Endodermal cell (in vitro differentiated cells): Measurements from ENCODE around the gene MIPEP. TPM values are rescaled to one million over a fixed set of nuclear protein-coding genes. Genes with fewer than 3 reads are reported as not detected.

Experiments
- DNase-seq: peaks from one replicate; pipeline ENCODE4 v3.0.0-alpha.2; 2017
- H3K27ac ChIP-seq: 2 replicates; pipeline ENCODE4 v1.5.1; 2013; ENCODE audit warnings: mild to moderate bottlenecking, low read depth, low read length, moderate library complexity
- H3K27me3 ChIP-seq: 2 replicates; pipeline ENCODE4 v1.6.1; 2013; ENCODE audit warnings: mild to moderate bottlenecking, low read length, moderate library complexity; ENCODE audit not compliant: insufficient read depth, control insufficient read depth, poor library complexity, severe bottlenecking
- H3K36me3 ChIP-seq: 2 replicates; pipeline ENCODE4 v1.7.0; 2013; ENCODE audit warnings: mild to moderate bottlenecking, low read length, moderate library complexity; ENCODE audit not compliant: control insufficient read depth, insufficient read depth
- H3K4me1 ChIP-seq: one replicate; pipeline ENCODE4 v1.7.0; 2013; ENCODE audit warnings: low read length; ENCODE audit not compliant: control insufficient read depth, insufficient read depth
- H3K4me3 ChIP-seq: 2 replicates; pipeline ENCODE4 v1.5.1; 2013; ENCODE audit warnings: mild to moderate bottlenecking, low read length, moderate library complexity
- H3K9ac ChIP-seq: 2 replicates; pipeline ENCODE4 v1.6.1; 2013; ENCODE audit warnings: mild to moderate bottlenecking, low read length, moderate library complexity; ENCODE audit not compliant: poor library complexity, severe bottlenecking; ENCODE audit errors: extremely low read depth
- H3K9me3 ChIP-seq: 2 replicates; pipeline ENCODE4 v1.6.1; 2013; ENCODE audit warnings: mild to moderate bottlenecking, low read length, moderate library complexity; ENCODE audit not compliant: control insufficient read depth
- H3K27ac Mint-ChIP-seq: 2 replicates; pipeline ENCODE4 v1.8.0; 2020; ENCODE audit warnings: mixed read lengths
- H3K27me3 Mint-ChIP-seq: 2 replicates; pipeline ENCODE4 v1.8.0; 2021; ENCODE audit warnings: mild to moderate bottlenecking, mixed read lengths; ENCODE audit not compliant: insufficient read depth
- H3K36me3 Mint-ChIP-seq: 2 replicates; pipeline ENCODE4 v1.8.0; 2020; ENCODE audit warnings: low read depth, mixed read lengths
- H3K4me1 Mint-ChIP-seq: 2 replicates; pipeline ENCODE4 v1.8.0; 2020; ENCODE audit warnings: mixed read lengths
- H3K4me3 Mint-ChIP-seq: 2 replicates; pipeline ENCODE4 v1.8.0; 2020; ENCODE audit warnings: mild to moderate bottlenecking, moderate library complexity, mixed read lengths
- H3K9me3 Mint-ChIP-seq: 2 replicates; pipeline ENCODE4 v1.8.0; 2020; ENCODE audit warnings: mild to moderate bottlenecking, mixed read lengths
- CTCF ChIP-seq: fragments of 200-600 bp; sonication (generic); conservative IDR thresholded peaks from 2 replicates; pipeline ENCODE4 v1.5.0; 2021; ENCODE audit warnings: antibody characterized with exemption, mild to moderate bottlenecking
- WGBS, 2 experiments: methylation state at CpG; one replicate each; pipeline versions ENCODE4 v1.1.5 to v1.1.7; 2013; ENCODE audit warnings: missing lambda C conversion rate in 2 of 2, mixed read lengths in 1 of 2; ENCODE audit not compliant: insufficient coverage in 1 of 2, insufficient read length in 1 of 2; 5-methylcytosine and 5-hydroxymethylcytosine counted together
- total RNA-seq, 2 donors: library from RNA; stranded (reverse); fragmentation: NEBNext Ultra II Directional in 1 of 2; extraction: Animal tissue kit (Norgen Biotek cat#: 25700) in 1 of 2; gene quantifications; 2 replicates in 1 of 2; 3 replicates in 1 of 2; pipeline ENCODE4 v1.2.1, GENCODE V29; 2021

Gene MIPEP
- total RNA-seq, 2 donors from 2014 or later: 23.1 to 23.9 TPM

- H3K4me3 Mint-ChIP-seq: no peak overlapping the region
- H3K36me3 ChIP-seq: peaks cover 7% of the 10 kb centered on the region
Observed at GRCh38 chr13:23861310-23861709, 27.9 kb downstream of the MIPEP start.

GRCh38 chr13:23859904-23860303 is 29.3 kb downstream of the MIPEP start:
- Histone ChIP-seq H3K27me3 (no peaks in the 10 kb centered on the region), H3K9me3 (no peaks in the 10 kb centered on the region), H3K4me3 (no peak overlapping the region), H3K9ac (no peak overlapping the region), H3K4me1 (no peaks in the 10 kb centered on the region), H3K27ac (no peak overlapping the region), H3K36me3 (peaks cover 12% of the 10 kb centered on the region)
- Mint-ChIP-seq H3K36me3 (peaks cover 7% of the 10 kb centered on the region), H3K9me3 (no peaks in the 10 kb centered on the region), H3K4me1 (peaks cover 4% of the 10 kb centered on the region), H3K27me3 (no peaks in the 10 kb centered on the region), H3K27ac (no peak overlapping the region), H3K4me3 (no peak overlapping the region)
- WGBS, 2 experiments: 88 to 92% methylated on average over 2 of the region's 2 CpGs
- no peak for TF ChIP-seq CTCF
- no peak for DNase-seq

More at GRCh38 chr13:23861310-23861709, 27.9 kb downstream of the MIPEP start:
- no peak overlapping the region for H3K4me3 ChIP-seq
- H3K9ac ChIP-seq: no peak overlapping the region
- DNase-seq: no peak
- peaks cover 4% of the 10 kb centered on the region for H3K4me1 Mint-ChIP-seq
- no peak overlapping the region for H3K27ac Mint-ChIP-seq
- no peak for TF ChIP-seq CTCF
- no peaks in the 10 kb centered on the region for H3K4me1 ChIP-seq
- H3K27ac ChIP-seq: no peak overlapping the region
- peaks cover 7% of the 10 kb centered on the region for H3K36me3 Mint-ChIP-seq
- H3K27me3 Mint-ChIP-seq: no peaks in the 10 kb centered on the region
- 89% methylated on average over 2 of the region's 2 CpGs; no CpG with 5 or more reads in 1 of the 2 experiments for WGBS, 2 experiments
- H3K9me3 Mint-ChIP-seq: no peaks in the 10 kb centered on the region
- H3K9me3 ChIP-seq: no peaks in the 10 kb centered on the region
- H3K27me3 ChIP-seq: no peaks in the 10 kb centered on the region

GRCh38 chr13:23859455-23859854 is 29.7 kb downstream of the MIPEP start:
- DNase-seq: no peak
- H3K4me1 Mint-ChIP-seq: peaks cover 4% of the 10 kb centered on the region
- H3K27me3 Mint-ChIP-seq: no peaks in the 10 kb centered on the region
- Histone ChIP-seq H3K9me3 (no peaks in the 10 kb centered on the region), H3K4me1 (no peaks in the 10 kb centered on the region), H3K4me3 (no peak overlapping the region), H3K27ac (no peak overlapping the region), H3K27me3 (no peaks in the 10 kb centered on the region), H3K36me3 (peaks cover 12% of the 10 kb centered on the region), H3K9ac (no peak overlapping the region)
- TF ChIP-seq CTCF: no peak
- no peak overlapping the region for H3K27ac Mint-ChIP-seq
- H3K9me3 Mint-ChIP-seq: no peaks in the 10 kb centered on the region
- peaks cover 8% of the 10 kb centered on the region for H3K36me3 Mint-ChIP-seq
- H3K4me3 Mint-ChIP-seq: no peak overlapping the region
